Tongue (tissue), 2 donors: ENCODE results near the gene CCDC195. TPM values are rescaled to one million over a fixed set of nuclear protein-coding genes. Genes with fewer than 3 reads are reported as not detected.
"Not testable (repeated sequence)": the region's sequence is repeated elsewhere in the genome, so short reads cannot be mapped to it uniquely, and the experiment has no call there.

ENCODE experiments used
- DNase-seq: peaks from one replicate; pipeline ENCODE4 v3.0.0-alpha.2; 2015
- total RNA-seq: library from RNA; depleted of rRNA; stranded (reverse); fragments of >200 nt; gene quantifications from one replicate; pipeline ENCODE4 v1.2.3, GENCODE V29; 2014

The CCDC195 gene
- total RNA-seq, 1 donor from 2014 or later: not detected

DNA sequence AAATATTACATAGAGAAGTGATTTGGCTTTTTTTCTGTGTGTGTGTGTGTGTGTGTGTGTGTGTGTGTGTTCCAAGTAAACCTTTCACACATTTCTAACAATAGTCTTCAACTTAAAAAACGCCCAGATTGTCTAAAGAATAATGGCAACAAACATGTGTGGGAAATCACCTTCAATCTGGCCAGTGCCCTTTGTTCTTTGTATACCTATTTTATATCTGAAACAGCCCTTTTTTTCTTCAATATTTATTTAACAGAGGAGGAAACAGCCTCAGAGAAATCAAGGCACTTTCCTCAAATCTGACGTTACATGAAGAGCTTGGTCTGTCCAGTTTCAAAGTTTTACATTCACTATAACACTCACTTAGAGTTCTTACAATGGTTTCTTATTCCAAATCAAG is 25.3 kb downstream of the CCDC195 start:
- DNase-seq: no peak

DNA sequence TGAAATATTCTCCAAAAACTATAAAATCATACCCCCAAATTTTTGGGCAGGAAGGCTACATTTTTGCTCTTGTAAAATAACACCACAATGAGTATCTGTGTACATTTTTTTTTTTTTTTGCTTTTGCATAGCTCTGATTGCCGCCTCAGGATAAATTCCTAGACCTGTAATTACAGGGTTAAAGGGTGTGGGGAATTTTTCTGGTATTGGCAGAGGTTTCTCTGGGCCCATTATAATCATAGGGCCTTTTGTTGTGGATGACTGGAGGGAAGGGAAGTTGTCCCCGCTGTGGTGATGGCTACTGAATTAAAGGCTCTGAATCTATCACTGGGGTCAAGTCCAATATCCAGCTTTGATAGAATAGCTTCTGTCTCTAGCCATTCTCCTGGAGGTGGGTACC is 26.6 kb downstream of the CCDC195 start:
- no peak for DNase-seq

DNA sequence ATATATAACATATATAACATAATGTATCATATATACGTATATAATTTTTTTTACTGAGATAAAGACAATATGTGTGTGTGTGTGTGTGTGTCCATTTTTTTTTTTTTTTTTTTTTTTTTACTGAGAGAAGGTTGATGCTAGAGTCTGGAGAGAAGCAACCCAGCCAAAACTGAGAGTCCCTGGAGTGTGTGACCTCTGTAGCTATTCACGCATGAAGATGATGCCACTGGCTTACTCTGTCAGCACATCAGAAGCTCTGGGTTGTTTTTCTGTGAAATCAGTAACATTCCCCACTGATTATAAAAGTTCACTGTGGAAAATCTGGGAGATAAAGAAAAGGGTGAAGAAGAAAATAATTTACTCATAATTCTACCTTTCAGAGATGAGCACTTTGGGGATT is 27.2 kb downstream of the CCDC195 start:
- DNase-seq: no peak

DNA sequence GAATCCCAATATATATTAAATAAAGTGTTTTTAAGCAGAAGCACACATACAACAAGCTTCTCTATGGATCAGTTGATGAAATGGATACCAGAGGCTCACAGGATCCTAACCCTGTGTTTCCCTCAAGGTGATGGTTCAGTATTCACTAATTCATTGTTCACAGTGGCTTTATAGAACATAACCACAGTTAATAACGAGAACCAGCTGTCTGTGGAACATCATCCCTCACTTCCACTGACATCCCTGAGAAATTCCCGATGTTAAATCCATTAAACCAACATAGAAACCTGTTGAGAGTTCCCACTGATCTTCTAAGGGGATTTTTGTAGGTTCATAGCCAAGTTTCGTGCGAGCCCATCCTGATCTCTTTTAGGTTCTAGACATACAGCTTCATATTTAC is 29.0 kb downstream of the CCDC195 start:
- DNase-seq: peak; percentile 30

DNA sequence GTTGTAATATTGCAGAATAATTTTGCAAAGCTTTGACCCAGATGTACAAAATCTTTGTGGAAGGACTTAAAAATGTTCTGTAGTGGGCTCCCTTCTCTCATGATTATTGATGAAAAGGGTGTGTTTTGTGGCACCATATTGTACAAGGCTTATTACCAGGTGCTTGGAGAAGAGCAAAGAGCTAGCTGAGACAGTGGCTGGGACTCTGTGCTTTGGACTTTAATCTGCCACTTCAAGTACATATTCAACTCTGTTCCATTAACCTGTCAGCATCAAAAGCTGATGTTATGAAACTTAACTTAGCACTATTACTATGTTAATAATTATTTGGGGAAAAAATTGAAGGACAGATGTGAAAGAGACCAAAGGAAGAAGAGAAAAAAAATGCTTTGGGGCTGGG is 31.0 kb downstream of the CCDC195 start:
- DNase-seq: no peak

DNA sequence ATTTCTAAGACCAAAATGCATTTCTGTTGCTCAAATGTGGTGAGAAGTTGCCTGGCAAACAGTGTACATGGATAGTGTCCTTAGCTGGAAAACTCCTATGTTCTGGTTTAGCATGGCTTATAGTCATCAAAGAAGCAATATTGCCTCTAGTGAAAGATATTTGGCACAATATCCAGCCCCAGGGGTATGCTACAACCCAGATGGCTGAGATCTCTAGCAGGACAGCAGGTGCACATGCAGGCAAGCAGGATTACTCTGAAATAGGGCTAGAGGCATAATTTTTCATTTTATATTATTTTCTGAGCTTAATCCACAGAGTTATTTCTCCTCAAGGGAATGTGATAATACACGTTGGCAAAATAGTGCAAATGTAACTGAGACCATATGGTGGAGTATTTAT is 34.0 kb downstream of the CCDC195 start:
- DNase-seq: peak; percentile 91

DNA sequence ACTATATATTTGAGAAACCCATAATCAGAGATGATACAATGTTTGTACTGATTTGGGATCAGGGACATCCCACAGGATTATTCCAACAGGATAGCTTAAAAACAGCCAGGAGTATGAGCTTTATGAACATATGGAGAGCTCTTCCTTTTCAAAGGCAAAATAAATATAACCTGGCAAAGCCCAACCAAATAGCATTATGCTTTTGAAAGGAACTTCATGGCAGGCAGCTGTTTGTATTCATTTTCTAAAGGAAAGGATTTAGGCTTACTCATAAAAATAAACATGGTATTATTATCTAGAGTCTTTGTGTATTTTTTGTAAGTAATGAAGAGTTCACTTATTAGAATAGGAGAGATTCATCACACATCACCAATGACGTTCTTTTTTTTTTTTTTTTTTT is 44.4 kb downstream of the CCDC195 start:
- DNase-seq: peak; percentile 13

DNA sequence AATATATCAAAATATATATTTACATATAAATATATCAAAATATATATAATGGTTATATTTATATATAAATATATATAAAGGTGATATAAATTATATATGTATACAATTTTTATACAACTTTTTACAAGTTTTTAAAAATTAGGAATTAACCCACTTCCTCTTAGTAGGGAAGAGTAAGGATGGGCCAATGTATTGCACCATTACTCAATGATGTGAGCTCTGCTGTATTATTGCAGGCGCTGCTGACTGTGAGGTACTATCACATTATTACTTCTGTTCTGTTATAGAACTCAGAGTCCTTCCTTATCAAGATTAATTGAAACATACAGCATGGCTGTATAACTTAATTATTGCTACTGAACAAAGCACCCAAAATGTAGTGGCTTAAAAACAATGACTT is 46.0 kb downstream of the CCDC195 start:
- DNase-seq: no peak

DNA sequence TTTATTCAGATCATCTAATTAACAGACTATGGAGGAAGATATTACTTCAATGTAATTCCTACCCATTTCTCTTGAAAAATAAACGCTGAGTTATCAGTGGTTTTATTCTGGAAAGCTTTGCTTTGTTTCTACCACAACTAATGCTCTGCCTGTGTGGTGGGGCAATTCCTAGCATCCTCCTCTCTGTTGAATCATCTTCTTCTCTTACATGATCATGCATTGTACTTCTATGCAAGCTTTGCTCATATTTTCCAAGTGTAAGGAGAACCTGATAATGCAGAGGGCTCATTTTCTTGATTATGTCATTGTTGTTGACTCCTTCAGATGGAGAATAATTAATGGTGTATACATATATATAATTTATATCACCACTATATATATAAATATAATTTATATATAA is 46.7 kb downstream of the CCDC195 start:
- DNase-seq: no peak

DNA sequence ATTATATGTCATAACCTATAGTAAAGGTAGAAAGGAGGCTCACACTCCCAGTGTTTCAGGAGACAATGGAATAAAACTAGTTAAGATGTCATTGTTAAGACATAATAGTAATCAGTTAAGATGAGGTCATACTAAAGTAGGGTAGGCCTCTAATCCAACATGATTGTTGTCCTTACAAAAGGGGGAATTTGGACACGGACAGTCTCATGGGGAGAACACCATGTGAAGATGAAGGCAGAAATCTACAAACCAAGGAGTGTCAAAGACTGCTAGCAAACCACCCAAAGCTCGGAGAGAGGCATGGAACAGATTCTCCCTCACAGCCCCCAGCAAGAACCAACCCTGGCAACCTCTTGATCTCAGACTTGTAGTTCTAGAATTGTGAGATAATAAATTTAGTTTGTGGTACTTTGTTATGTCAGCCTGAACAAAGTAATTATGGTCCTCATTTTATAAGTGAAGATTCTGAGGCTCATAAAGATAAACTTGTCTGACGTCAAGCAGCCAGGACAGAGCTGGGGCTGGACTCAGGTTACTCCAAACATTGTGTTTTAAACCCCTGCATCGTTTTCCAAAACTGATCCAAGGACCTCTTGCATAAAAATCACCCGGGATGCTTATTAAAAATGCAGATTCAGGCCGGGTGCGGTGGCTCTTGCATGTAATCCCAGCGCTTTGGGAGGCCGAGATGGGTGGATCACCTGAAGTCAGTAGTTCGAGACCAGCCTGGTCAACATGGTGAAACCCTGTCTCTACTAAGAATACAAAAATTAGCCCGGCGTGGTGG is 47.8 kb downstream of the CCDC195 start:
- DNase-seq: no peak

DNA sequence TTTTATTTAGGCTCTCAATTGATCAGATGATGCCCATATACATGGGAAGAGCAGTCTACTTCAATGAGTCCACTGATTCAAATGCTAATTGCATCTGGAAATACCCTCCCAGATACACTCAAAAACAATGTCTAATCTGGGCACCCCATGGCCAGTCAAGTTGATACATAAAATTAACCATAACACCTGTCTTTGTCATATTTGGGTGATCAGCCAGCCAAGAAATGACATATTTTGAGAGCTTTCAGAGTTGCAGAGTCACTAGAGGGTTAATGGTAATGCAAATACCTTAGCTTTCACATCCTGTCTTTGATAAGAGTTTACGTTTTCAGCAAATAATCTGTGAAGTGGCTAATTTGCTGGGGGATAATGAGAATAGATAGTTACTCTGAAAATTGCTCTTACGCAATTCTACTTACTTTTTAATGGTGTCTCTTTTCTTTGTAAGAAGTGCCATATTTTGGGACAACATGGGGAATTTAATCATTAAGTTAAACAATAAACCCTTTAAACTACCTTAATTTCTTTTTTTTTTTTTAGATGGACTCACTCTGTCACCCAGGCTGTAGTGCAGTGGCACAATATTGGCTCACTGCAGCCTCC is 49.1 kb downstream of the CCDC195 start:
- no peak for DNase-seq

DNA sequence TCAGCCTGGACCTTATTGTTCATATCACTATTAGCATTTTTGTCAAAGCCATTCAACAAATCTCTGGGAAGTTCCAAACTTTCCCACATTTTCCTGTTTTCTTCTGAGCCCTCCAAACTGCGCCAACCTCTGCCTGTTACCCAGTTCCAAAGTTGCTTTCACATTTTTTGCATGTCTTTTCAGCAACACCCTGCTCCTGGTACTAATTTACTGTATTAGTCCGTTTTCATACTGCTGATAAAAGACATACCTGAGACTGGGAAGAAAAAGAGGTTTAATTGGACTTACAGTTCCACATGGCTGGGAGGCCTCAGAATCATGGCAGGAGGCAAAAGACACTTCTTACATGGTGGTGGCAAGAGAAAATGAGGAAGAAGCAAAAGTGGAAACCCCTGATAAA is 52.8 kb downstream of the CCDC195 start:
- DNase-seq: not testable (repeated sequence)

DNA sequence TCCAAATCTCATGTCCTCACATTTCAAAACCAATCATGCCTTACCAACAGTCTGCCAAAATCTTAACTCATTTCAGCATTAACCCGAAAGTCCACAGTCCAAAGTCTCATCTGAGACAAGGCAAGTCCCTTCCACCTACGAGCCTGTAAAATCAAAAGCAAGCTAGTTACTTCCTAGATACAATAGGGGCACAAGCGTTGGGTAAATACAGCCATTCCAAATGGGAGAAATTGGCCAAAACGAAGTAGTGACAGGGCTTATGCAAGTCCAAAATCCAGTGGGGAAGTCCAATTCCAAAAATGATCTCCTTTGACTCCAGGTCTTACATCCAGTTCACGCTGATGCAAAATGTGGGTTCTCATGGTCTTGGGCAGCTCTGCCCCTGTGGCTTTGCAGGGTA is 54.5 kb downstream of the CCDC195 start:
- not testable (repeated sequence) for DNase-seq

DNA sequence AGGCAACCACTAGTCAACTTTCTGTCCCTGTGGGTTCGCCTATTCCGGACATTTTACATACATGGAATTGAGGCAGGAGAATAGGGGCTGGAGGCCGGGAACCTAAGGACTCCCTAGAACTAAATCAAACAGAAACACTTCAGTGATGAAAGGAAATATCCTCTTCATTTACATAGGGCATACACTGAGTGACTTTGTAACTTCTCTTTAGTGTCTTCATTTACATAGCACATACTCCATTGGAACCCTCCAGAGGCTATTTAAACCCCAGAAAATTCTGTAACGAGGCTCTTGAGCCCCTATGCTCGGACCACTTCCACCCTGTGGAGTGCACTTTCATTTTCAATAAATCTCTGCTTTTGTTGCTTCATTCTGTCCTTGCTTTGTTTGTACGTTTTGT is 56.5 kb downstream of the CCDC195 start:
- DNase-seq: no peak

DNA sequence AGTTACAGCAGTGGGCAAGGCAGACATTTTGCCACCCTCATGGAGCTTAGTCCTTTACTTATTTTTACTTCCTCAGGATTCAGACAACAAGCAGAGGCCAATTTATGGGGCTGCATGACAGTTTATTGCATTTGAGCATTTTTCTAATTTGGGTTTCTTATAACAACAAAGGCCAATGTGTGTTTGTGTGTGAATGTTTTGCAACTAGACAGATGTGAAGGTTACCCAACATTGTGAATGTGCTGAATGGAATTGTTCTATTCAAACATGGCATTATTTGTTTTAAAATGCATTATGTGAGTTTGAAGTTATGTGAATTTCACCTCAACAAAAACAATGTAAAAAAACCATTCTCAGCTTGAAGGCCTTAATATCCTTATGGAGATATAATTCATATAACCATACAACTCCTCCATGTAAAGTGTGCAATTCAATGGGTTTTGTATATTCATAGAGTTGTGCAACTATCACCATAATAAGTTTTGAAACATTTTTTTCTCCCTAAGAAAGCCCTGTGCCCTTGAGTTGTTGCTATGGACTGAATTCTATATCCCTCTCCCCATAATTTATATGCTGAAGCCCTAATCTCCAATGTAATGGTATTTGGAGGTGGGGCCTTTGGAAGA is 57.3 kb downstream of the CCDC195 start:
- DNase-seq: no peak

DNA sequence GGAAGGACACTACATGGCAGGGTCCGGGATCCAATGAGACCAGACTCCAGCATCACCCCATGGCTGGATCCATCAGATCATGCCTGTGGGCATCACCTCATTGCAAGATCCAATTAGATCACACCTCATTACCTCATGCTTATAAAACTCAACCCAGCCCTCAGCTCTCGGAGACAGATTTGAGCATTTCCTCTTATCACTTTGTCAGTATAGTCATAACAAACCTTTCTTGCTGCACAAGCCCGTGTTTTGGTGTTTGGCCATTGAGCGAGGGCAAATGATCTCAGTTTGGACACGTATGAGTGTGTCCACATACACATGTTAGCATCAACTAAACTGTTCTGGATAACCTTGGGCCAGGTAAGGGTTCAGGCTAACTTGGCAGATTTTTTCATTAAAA is 58.8 kb downstream of the CCDC195 start:
- DNase-seq: no peak

DNA sequence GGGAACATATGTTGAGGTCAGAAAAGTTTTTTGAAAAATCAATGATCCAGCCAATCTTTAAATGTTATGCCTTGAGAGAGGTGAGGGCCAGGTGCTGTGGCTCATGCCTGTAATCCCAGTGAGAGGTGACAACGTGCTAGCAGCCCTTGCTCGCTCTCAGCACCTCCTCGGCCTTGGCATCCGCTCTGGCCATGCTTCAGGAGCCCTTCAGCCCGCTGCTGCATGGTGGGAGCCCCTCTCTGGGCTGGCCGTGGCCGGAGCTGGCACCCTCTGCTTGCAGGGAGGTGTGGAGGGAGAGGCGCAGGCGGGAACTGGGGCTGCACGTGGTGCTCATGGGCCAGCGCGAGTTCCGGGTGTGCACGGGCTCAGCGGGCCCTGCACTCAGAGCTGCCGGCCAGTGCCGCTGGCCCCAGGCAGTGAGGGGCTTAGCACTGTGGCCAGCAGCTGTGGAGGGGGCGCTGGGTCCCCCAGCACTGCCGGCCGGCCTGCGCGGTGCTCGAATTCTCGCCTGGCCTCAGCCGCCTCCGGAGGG is 61.1 kb downstream of the CCDC195 start:
- no peak for DNase-seq

Other genes with a start within 250 kb of the CCDC195 start
- 107 TPM for gene CUL3, start 131.0 kb downstream of the CCDC195 start, total RNA-seq